Stimulated activated CD8-positive, alpha-beta memory T cell treated with anti-CD3 and anti-CD28 coated beads, Interleukin-7, amount 100 ng/mL, for 4 hours (primary cell): ENCODE data around the gene SNX3.
A peak's percentile ranks its signal among the peaks of the same experiment; 100 is the strongest.
"Not testable (repeated sequence)": the region's sequence is repeated elsewhere in the genome, so short reads cannot be mapped to it uniquely, and the experiment has no call there.

Experiments used
- DNase-seq, 2 donors: peaks; one replicate each; pipeline ENCODE4 v3.0.0-alpha.2; 2020; ENCODE audit warnings: low read depth in 2 of 2

SNX3 gene

GRCh38 chr6:108260809-108261569 is at the start of gene SNX3:
Gene SNX3, minus strand, starts transcription at chr6:108261040. Its CDS starts 119 bp downstream, at chr6:108260921.
- DNase-seq = peak; percentile 71 to 85

GRCh38 chr6:108309844-108310243 is 49.0 kb upstream of the SNX3 start:
- DNase-seq = no peak

GRCh38 chr6:108308641-108309040 is 47.8 kb upstream of the SNX3 start:
- DNase-seq = not testable (repeated sequence)

- DNase-seq = no peak
Measured at GRCh38 chr6:108304646-108305045, 43.8 kb upstream of the SNX3 start.

- DNase-seq = no peak
Measured at GRCh38 chr6:108302386-108302785, 41.5 kb upstream of the SNX3 start.

GRCh38 chr6:108295676-108296075 is 34.8 kb upstream of the SNX3 start:
- no peak for DNase-seq

- peak; percentile 77 to 80 for DNase-seq
Measured at GRCh38 chr6:108294727-108295625, 34.1 kb upstream of the SNX3 start, which contains the start of gene AFG1L. Gene AFG1L, plus strand, starts transcription at chr6:108295054. Its CDS starts 26 bp downstream, at chr6:108295080.

GRCh38 chr6:108294297-108294726 is 33.5 kb upstream of the SNX3 start:
- no peak for DNase-seq

- no peak for DNase-seq
Measured at GRCh38 chr6:108293527-108294296, 32.9 kb upstream of the SNX3 start.

GRCh38 chr6:108292561-108292960 is 31.7 kb upstream of the SNX3 start:
- DNase-seq = not testable (repeated sequence)

GRCh38 chr6:108291091-108291490 is 30.3 kb upstream of the SNX3 start:
- no peak for DNase-seq

- DNase-seq = no peak
Measured at GRCh38 chr6:108288742-108289141, 27.9 kb upstream of the SNX3 start.

- no peak for DNase-seq
Measured at GRCh38 chr6:108287373-108287772, 26.5 kb upstream of the SNX3 start.

GRCh38 chr6:108286366-108286765 is 25.5 kb upstream of the SNX3 start:
- no peak for DNase-seq

GRCh38 chr6:108285381-108285780 is 24.5 kb upstream of the SNX3 start:
- DNase-seq = no peak

GRCh38 chr6:108277831-108278230 is 17.0 kb upstream of the SNX3 start:
- DNase-seq = no peak

- DNase-seq = no peak
Measured at GRCh38 chr6:108277295-108277694, 16.5 kb upstream of the SNX3 start.

- DNase-seq = no peak
Measured at GRCh38 chr6:108275976-108276375, 15.1 kb upstream of the SNX3 start.

- DNase-seq = no peak
Measured at GRCh38 chr6:108274546-108274945, 13.7 kb upstream of the SNX3 start.

GRCh38 chr6:108269955-108270354 is 9.1 kb upstream of the SNX3 start:
- not testable (repeated sequence) for DNase-seq

GRCh38 chr6:108268845-108269244 is 8.0 kb upstream of the SNX3 start:
- no peak for DNase-seq

GRCh38 chr6:108263371-108263770 is 2.5 kb upstream of the SNX3 start:
- DNase-seq = no peak
